HCT116 (cell line): ENCODE results near the gene TMEM40.

Source experiments
- CEBPB ChIP-seq: IDR thresholded peaks from 2 replicates; pipeline ENCODE4 v1.6.1; 2012; ENCODE audit warnings: low read depth
- EZH2 ChIP-seq: fragments of 200-600 bp; sonication (generic); IDR thresholded peaks from 2 replicates; pipeline ENCODE4 v1.6.1; 2017; ENCODE audit warnings: antibody characterized with exemption, mixed run types
- POLR2A ChIP-seq: IDR thresholded peaks from 2 replicates; pipeline ENCODE4 v1.7.0; 2011; ENCODE audit warnings: borderline replicate concordance; ENCODE audit not compliant: insufficient read depth, insufficient read length; ENCODE audit errors: extremely low read depth

DNA sequence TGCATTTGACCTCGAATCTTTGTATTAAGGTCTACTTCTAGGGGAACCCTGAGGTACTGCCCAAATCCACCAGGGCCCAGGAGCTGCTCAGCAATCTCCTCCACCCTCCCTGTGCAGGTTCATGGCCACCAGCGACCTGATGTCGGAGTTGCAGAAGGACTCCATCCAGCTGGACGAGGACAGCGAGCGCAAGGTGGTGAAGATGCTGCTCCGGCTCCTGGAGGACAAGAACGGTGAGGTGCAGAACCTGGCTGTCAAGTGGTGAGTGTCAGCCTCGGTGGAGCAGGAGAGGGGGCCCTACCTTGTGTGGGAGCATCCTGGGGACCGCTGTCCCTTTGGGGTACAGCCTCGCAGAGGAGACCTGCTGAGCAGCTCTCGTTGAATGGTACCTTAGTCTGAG, 44.3 kb upstream of the TMEM40 start:
- no peak for TF ChIP-seq POLR2A
- TF ChIP-seq EZH2, result no peak
- no peak for TF ChIP-seq CEBPB
